GM19193 (cell line): ENCODE data around the gene PCYT2.

ENCODE experiments used
- POLR2A ChIP-seq: IDR thresholded peaks from 4 replicates; pipeline ENCODE4 v1.6.1; 2011; ENCODE audit not compliant: insufficient read depth, insufficient read length; ENCODE audit errors: extremely low read depth

Gene PCYT2

GRCh38 chr17:81951785-81952684 is 40.8 kb upstream of the PCYT2 start:
- TF ChIP-seq POLR2A = no peak

- TF ChIP-seq POLR2A = no peak
Observed at GRCh38 chr17:81950501-81950900, 39.3 kb upstream of the PCYT2 start.

GRCh38 chr17:81948635-81949378 is 37.6 kb upstream of the PCYT2 start:
- no peak for TF ChIP-seq POLR2A

- TF ChIP-seq POLR2A = no peak
Observed at GRCh38 chr17:81947189-81947588, 36.0 kb upstream of the PCYT2 start, which contains the start of gene MYADML2. TSS of gene MYADML2 (minus strand) at chr17:81947233. CDS start at chr17:81941741, 5,492 bp downstream.

GRCh38 chr17:81944858-81945257 is 33.7 kb upstream of the PCYT2 start:
- no peak for TF ChIP-seq POLR2A

GRCh38 chr17:81942167-81942553 is 31.0 kb upstream of the PCYT2 start:
- TF ChIP-seq POLR2A = no peak

GRCh38 chr17:81941484-81942166 is 30.4 kb upstream of the PCYT2 start:
- no peak for TF ChIP-seq POLR2A

- TF ChIP-seq POLR2A = no peak
Observed at GRCh38 chr17:81940538-81941483, 29.6 kb upstream of the PCYT2 start.

- no peak for TF ChIP-seq POLR2A
Observed at GRCh38 chr17:81939881-81940385, 28.7 kb upstream of the PCYT2 start.

- no peak for TF ChIP-seq POLR2A
Observed at GRCh38 chr17:81939218-81939617, 28.0 kb upstream of the PCYT2 start.

- no peak for TF ChIP-seq POLR2A
Observed at GRCh38 chr17:81935709-81936084, 24.5 kb upstream of the PCYT2 start.

- TF ChIP-seq POLR2A = no peak
Observed at GRCh38 chr17:81934850-81935708, 23.9 kb upstream of the PCYT2 start.
